ENCODE measurements around the gene TMC2.

TMC2 gene

GRCh38 chr20:2593756-2594155 lies 57.4 kb downstream of the TMC2 start:
- Histone ChIP-seq H3K4me2 (ENCODE audit: low read length) (no peak overlapping the region), H3K27ac (ENCODE audit: low read depth, low read length) (no peak overlapping the region), H3F3A (ENCODE audit: control insufficient read depth, insufficient read depth) (no peaks in the 10 kb centered on the region), H3K9me2 (replicated peaks; ENCODE audit: control insufficient read depth, low read length) (no peaks in the 10 kb centered on the region), H3K4me3 (ENCODE audit: low read length) (no peak overlapping the region), H3K9me3 (ENCODE audit: control insufficient read depth, insufficient read depth, low read length) (no peaks in the 10 kb centered on the region), H3K79me2 (ENCODE audit: control insufficient read depth, low read length) (no peaks in the 10 kb centered on the region), H3K27me3 (ENCODE audit: control insufficient read depth, low read length) (no peaks in the 10 kb centered on the region; the same call in none of the 2 replicates), H3K4me1 (ENCODE audit: control insufficient read depth, low read length) (no peaks in the 10 kb centered on the region), H3K36me3 (ENCODE audit: control insufficient read depth, low read length) (no peaks in the 10 kb centered on the region), H4K20me1 (ENCODE audit: control insufficient read depth, insufficient read depth, low read depth, low read length) (no peaks in the 10 kb centered on the region)
- TF ChIP-seq EZH2phosphoT487 (IDR thresholded peaks at IDR 0.05; ENCODE audit: borderline replicate concordance, low read length) (no peak), CTCF (IDR thresholded peaks at IDR 0.05; ENCODE audit: low read depth, low read length, poor library complexity, severe bottlenecking) (no peak)

GRCh38 chr20:2595076-2595475 lies 58.7 kb downstream of the TMC2 start:
- H3K36me3 ChIP-seq (ENCODE audit: control insufficient read depth, low read length): no peaks in the 10 kb centered on the region
- peaks cover 2% of the 10 kb centered on the region for H3K27me3 ChIP-seq (ENCODE audit: control insufficient read depth, low read length)
- H3K9me2 ChIP-seq (replicated peaks; ENCODE audit: control insufficient read depth, low read length): no peaks in the 10 kb centered on the region
- no peaks in the 10 kb centered on the region for H3K4me1 ChIP-seq (ENCODE audit: control insufficient read depth, low read length)
- H3K4me3 ChIP-seq (ENCODE audit: low read length): no peak overlapping the region
- no peaks in the 10 kb centered on the region for H4K20me1 ChIP-seq (ENCODE audit: control insufficient read depth, insufficient read depth, low read depth, low read length)
- no peak overlapping the region for H3K4me2 ChIP-seq (ENCODE audit: low read length)
- H3F3A ChIP-seq (ENCODE audit: control insufficient read depth, insufficient read depth): no peaks in the 10 kb centered on the region
- TF ChIP-seq EZH2phosphoT487 (IDR thresholded peaks at IDR 0.05; ENCODE audit: borderline replicate concordance, low read length) (no peak), CTCF (IDR thresholded peaks at IDR 0.05; ENCODE audit: low read depth, low read length, poor library complexity, severe bottlenecking) (no peak)
- no peaks in the 10 kb centered on the region for H3K79me2 ChIP-seq (ENCODE audit: control insufficient read depth, low read length)
- no peaks in the 10 kb centered on the region for H3K9me3 ChIP-seq (ENCODE audit: control insufficient read depth, insufficient read depth, low read length)
- no peak overlapping the region for H3K27ac ChIP-seq (ENCODE audit: low read depth, low read length)

- no peaks in the 10 kb centered on the region for H3K9me3 ChIP-seq (ENCODE audit: control insufficient read depth, insufficient read depth, low read length)
- no peaks in the 10 kb centered on the region for H3K79me2 ChIP-seq (ENCODE audit: control insufficient read depth, low read length)
- H4K20me1 ChIP-seq (ENCODE audit: control insufficient read depth, insufficient read depth, low read depth, low read length): no peaks in the 10 kb centered on the region
- no peaks in the 10 kb centered on the region for H3F3A ChIP-seq (ENCODE audit: control insufficient read depth, insufficient read depth)
- no peak overlapping the region for H3K4me3 ChIP-seq (ENCODE audit: low read length)
- H3K27me3 ChIP-seq (ENCODE audit: control insufficient read depth, low read length): peaks cover 2% of the 10 kb centered on the region
- TF ChIP-seq EZH2phosphoT487 (IDR thresholded peaks at IDR 0.05; ENCODE audit: borderline replicate concordance, low read length) (no peak), CTCF (IDR thresholded peaks at IDR 0.05; ENCODE audit: low read depth, low read length, poor library complexity, severe bottlenecking) (no peak)
- H3K4me1 ChIP-seq (ENCODE audit: control insufficient read depth, low read length): no peaks in the 10 kb centered on the region
- H3K36me3 ChIP-seq (ENCODE audit: control insufficient read depth, low read length): no peaks in the 10 kb centered on the region
- H3K9me2 ChIP-seq (replicated peaks; ENCODE audit: control insufficient read depth, low read length): no peaks in the 10 kb centered on the region
- no peak overlapping the region for H3K27ac ChIP-seq (ENCODE audit: low read depth, low read length)
- no peak overlapping the region for H3K4me2 ChIP-seq (ENCODE audit: low read length)
Observed at GRCh38 chr20:2596673-2597279, 60.4 kb downstream of the TMC2 start.
